Mesothelial cell of epicardium (in vitro differentiated cells): ENCODE data around the gene SPATA31E1. TPM values are rescaled to one million over a fixed set of nuclear protein-coding genes. Genes with fewer than 3 reads are reported as not detected.

ENCODE experiments used
- DNase-seq, 2 experiments: peaks; one replicate each; pipeline ENCODE4 v3.0.0; 2021; ENCODE audit warnings: low spot score in 2 of 2; ENCODE audit not compliant: unreplicated experiment in 2 of 2
- H3K27ac Mint-ChIP-seq: 2 replicates; pipeline ENCODE4 v1.8.0; 2021; ENCODE audit warnings: mixed read lengths
- H3K27me3 Mint-ChIP-seq: 2 replicates; pipeline ENCODE4 v1.8.0; 2021; ENCODE audit warnings: low read depth, mixed read lengths
- H3K36me3 Mint-ChIP-seq: 2 replicates; pipeline ENCODE4 v1.8.0; 2021; ENCODE audit warnings: mixed read lengths
- H3K4me1 Mint-ChIP-seq: 2 replicates; pipeline ENCODE4 v1.8.0; 2021; ENCODE audit warnings: mixed read lengths
- H3K4me3 Mint-ChIP-seq: 2 replicates; pipeline ENCODE4 v1.8.0; 2021; ENCODE audit warnings: mild to moderate bottlenecking, moderate library complexity, mixed read lengths
- H3K9me3 Mint-ChIP-seq: 2 replicates; pipeline ENCODE4 v1.8.0; 2021; ENCODE audit warnings: mixed read lengths
- total RNA-seq: library from RNA; stranded (reverse); gene quantifications from 3 replicates; pipeline ENCODE4 v1.2.1, GENCODE V29; 2021
- TF ChIP-seq, protein P1 (sequence below): fragments of 200-600 bp; sonication (generic); IDR thresholded peaks from one replicate; pipeline ENCODE4 v1.5.0; 2021; ENCODE audit warnings: antibody characterized with exemption; ENCODE audit not compliant: unreplicated experiment

Gene SPATA31E1
- total RNA-seq = 0.09 TPM in 1 of 3 replicates, not detected in the others

DNA sequence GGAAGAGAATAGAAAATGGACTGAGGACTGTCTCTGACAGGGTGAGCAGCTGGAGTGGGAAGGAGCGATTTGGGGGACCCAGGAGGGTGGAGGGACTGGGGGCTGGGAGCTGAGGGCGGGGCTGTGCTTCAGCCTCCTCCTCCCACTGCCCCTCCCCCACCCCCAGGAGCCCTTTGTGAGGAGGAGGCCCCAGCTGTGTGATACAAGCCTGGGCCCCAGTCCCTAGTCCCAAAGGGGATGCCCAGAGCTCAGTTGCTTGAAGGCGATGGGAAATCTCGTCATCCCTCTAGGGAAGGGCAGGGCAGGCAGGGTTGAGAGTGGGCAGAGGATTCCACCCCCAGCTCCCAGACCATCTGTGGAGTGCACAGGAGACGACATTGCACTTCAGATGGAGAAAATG is at the start of gene SPATA31E1:
Gene SPATA31E1, plus strand, starts transcription at position 251 of the 400 bp plus-strand sequence. Its CDS starts 15 bp downstream, at position 266.
- Mint-ChIP-seq H3K36me3 (no peaks in the 10 kb centered on the region), H3K27ac (no peak within 1 kb of the TSS), H3K9me3 (peaks cover 8% of the 10 kb centered on the region), H3K4me3 (no peak within 1 kb of the TSS), H3K27me3 (no peaks in the 10 kb centered on the region), H3K4me1 (peaks cover 2% of the 10 kb centered on the region)
- no peak for DNase-seq
- TF ChIP-seq, protein P1, sequence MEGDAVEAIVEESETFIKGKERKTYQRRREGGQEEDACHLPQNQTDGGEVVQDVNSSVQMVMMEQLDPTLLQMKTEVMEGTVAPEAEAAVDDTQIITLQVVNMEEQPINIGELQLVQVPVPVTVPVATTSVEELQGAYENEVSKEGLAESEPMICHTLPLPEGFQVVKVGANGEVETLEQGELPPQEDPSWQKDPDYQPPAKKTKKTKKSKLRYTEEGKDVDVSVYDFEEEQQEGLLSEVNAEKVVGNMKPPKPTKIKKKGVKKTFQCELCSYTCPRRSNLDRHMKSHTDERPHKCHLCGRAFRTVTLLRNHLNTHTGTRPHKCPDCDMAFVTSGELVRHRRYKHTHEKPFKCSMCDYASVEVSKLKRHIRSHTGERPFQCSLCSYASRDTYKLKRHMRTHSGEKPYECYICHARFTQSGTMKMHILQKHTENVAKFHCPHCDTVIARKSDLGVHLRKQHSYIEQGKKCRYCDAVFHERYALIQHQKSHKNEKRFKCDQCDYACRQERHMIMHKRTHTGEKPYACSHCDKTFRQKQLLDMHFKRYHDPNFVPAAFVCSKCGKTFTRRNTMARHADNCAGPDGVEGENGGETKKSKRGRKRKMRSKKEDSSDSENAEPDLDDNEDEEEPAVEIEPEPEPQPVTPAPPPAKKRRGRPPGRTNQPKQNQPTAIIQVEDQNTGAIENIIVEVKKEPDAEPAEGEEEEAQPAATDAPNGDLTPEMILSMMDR = no peak

- no peak overlapping the region for H3K4me3 Mint-ChIP-seq
- H3K36me3 Mint-ChIP-seq = no peaks in the 10 kb centered on the region
- no peak for DNase-seq
- TF ChIP-seq, protein P1 = no peak
- H3K27ac Mint-ChIP-seq = no peak overlapping the region
- H3K27me3 Mint-ChIP-seq = no peaks in the 10 kb centered on the region
- no peaks in the 10 kb centered on the region for H3K9me3 Mint-ChIP-seq
- H3K4me1 Mint-ChIP-seq = peaks cover 14% of the 10 kb centered on the region
These were observed 48.3 kb upstream of the SPATA31E1 start for GRCh38 chr9:87834357-87834756.

DNA sequence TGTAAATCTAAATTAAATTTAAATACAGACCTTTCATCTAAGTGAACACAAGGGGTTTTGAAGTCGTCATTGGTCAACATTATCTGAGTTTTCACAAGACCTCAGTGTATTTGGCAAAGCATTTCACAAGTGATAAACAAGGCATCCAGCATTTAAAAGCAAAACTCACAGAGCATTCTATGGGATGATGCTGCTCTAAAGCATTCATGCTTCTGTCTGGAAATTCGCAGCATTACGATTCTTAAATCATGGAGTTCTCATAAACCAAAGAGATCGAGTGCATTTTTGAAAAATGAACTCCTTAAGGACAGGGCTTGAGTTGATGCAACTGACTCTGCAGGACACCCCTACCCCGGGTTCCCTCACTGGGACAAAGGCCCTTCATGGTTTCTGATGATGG is 46.1 kb upstream of the SPATA31E1 start:
- DNase-seq = no peak
- Mint-ChIP-seq H3K4me1 (peaks cover 13% of the 10 kb centered on the region), H3K36me3 (no peaks in the 10 kb centered on the region), H3K9me3 (peaks cover 8% of the 10 kb centered on the region), H3K27ac (no peak overlapping the region), H3K4me3 (no peak overlapping the region), H3K27me3 (no peaks in the 10 kb centered on the region)
- TF ChIP-seq, protein P1 = no peak

- H3K9me3 Mint-ChIP-seq = peaks cover 8% of the 10 kb centered on the region
These were observed 45.5 kb upstream of the SPATA31E1 start for GRCh38 chr9:87836951-87837705.

DNA sequence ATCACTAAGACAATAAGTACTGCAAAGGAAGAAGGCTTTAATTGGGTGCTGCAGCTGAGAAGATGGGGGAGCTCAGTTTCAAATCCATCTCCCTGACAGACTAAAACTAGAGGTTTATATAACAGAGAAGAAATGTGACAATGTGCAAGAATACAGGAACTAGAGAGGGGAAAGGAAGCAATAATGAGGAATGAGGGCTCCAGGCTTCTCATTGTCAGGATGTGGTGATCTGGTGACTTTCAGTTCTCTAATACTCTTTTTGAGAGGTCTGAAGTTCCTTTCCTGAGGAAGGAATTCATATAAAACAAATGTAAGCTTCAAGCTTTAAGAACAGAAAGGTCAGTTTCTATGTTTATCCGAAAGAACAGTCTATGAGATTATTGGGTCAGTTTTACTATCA is 42.5 kb upstream of the SPATA31E1 start:
- no peak overlapping the region for H3K27ac Mint-ChIP-seq
- H3K9me3 Mint-ChIP-seq = peaks cover 8% of the 10 kb centered on the region
- peaks cover 27% of the 10 kb centered on the region for H3K4me1 Mint-ChIP-seq
- TF ChIP-seq, protein P1 = no peak
- no peaks in the 10 kb centered on the region for H3K36me3 Mint-ChIP-seq
- no peak for DNase-seq
- H3K4me3 Mint-ChIP-seq = no peak overlapping the region
- no peaks in the 10 kb centered on the region for H3K27me3 Mint-ChIP-seq

More at GRCh38 chr9:87836951-87837705, 45.5 kb upstream of the SPATA31E1 start:
- Mint-ChIP-seq H3K4me1 (peaks cover 13% of the 10 kb centered on the region), H3K27me3 (no peaks in the 10 kb centered on the region), H3K36me3 (no peaks in the 10 kb centered on the region), H3K4me3 (no peak overlapping the region), H3K27ac (peak overlapping the region; percentile 47)
- TF ChIP-seq, protein P1 = no peak
- no peak for DNase-seq
